Mesothelial cell of epicardium (in vitro differentiated cells): ENCODE data around the gene TGFB3. TPM values are rescaled to one million over a fixed set of nuclear protein-coding genes. Genes with fewer than 3 reads are reported as not detected.

ENCODE experiments used
- DNase-seq, 2 experiments: peaks; one replicate each; pipeline ENCODE4 v3.0.0; 2021; ENCODE audit warnings: low spot score in 2 of 2; ENCODE audit not compliant: unreplicated experiment in 2 of 2
- H3K27ac Mint-ChIP-seq: 2 replicates; pipeline ENCODE4 v1.8.0; 2021; ENCODE audit warnings: mixed read lengths
- H3K27me3 Mint-ChIP-seq: 2 replicates; pipeline ENCODE4 v1.8.0; 2021; ENCODE audit warnings: low read depth, mixed read lengths
- H3K36me3 Mint-ChIP-seq: 2 replicates; pipeline ENCODE4 v1.8.0; 2021; ENCODE audit warnings: mixed read lengths
- H3K4me1 Mint-ChIP-seq: 2 replicates; pipeline ENCODE4 v1.8.0; 2021; ENCODE audit warnings: mixed read lengths
- H3K4me3 Mint-ChIP-seq: 2 replicates; pipeline ENCODE4 v1.8.0; 2021; ENCODE audit warnings: mild to moderate bottlenecking, moderate library complexity, mixed read lengths
- H3K9me3 Mint-ChIP-seq: 2 replicates; pipeline ENCODE4 v1.8.0; 2021; ENCODE audit warnings: mixed read lengths
- CTCF ChIP-seq: fragments of 200-600 bp; sonication (generic); IDR thresholded peaks from one replicate; pipeline ENCODE4 v1.5.0; 2021; ENCODE audit warnings: antibody characterized with exemption; ENCODE audit not compliant: unreplicated experiment
- total RNA-seq: library from RNA; stranded (reverse); gene quantifications from 3 replicates; pipeline ENCODE4 v1.2.1, GENCODE V29; 2021

TGFB3 gene
- total RNA-seq, 1 donor from 2014 or later, result 62.0 TPM

- Mint-ChIP-seq H3K9me3 (no peaks in the 10 kb centered on the region), H3K27me3 (no peaks in the 10 kb centered on the region), H3K36me3 (peaks cover 8% of the 10 kb centered on the region), H3K4me3 (no peak overlapping the region), H3K27ac (no peak overlapping the region), H3K4me1 (peaks cover 64% of the 10 kb centered on the region)
- DNase-seq, result no peak
- TF ChIP-seq CTCF, result no peak
These were observed 4.2 kb downstream of the TGFB3 start for GRCh38 chr14:75977582-75977943.

DNA sequence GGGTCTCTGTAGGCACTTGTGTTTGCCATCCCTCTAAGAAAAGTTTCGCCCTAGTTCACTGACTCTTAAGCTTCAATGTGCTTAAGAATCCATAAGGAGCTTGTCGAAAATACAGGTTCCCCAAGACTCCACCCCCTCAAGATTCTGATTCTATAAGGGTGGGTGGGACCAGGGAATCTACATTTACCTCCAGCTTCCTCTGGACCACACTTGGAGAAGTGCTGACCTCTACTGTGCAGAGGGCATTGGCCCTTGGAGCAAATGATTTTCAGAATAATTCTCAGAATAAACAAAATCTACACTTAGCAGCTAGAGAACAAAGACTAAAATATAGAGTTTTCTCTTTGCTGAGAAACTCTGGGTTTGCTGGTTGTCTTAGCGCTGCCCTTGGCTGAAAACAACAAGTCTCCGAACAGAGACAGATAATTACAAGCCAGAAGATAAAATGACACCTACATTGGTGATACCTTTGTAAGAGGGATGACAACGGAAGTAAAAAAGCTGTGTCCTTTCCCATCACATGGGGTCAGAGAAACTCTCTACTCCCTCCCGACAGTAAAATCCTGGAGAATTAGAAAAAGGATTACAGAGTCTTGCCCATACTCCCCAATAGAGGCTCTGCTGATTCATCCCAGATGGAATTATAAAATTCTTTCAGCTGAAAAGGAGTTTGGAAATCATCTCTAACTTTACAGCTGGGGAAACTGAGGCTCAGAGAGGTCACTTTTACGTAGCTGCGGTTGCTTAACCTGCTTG, 4.8 kb downstream of the TGFB3 start:
- DNase-seq, result no peak
- Mint-ChIP-seq H3K9me3 (no peaks in the 10 kb centered on the region), H3K27me3 (no peaks in the 10 kb centered on the region), H3K27ac (peak overlapping the region; percentile 64), H3K4me1 (peaks cover 68% of the 10 kb centered on the region), H3K36me3 (peaks cover 8% of the 10 kb centered on the region), H3K4me3 (peak overlapping the region; percentile 2)
- TF ChIP-seq CTCF, result no peak

DNA sequence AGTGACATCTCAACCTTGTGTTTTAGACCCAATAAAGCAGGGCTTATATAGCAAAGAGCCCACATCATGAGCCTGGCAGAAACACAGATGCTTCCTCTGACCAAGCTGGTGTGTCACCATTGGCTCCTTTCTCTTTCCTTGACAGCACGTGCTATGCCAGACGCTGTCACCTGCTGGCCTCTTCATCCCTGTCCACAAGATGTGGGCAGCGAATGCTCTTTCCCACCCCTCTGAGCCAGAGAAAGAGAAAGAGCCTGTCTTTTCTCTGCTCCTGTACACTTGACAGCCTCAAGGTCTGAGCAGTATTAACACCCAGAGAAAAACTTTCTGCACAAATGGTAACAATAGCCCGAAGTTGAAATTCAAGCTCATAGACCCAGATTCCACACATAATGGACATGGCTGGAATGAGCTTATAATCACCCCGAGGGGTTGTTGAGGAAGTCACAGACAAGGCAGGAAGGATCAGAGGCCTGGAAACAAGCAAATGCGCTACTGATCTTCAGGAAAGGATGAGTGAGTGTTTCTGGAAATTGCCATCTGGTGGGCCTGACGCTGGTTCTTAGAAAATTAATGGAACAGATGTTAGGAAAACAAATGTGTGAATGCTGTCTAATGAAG, 8.9 kb downstream of the TGFB3 start:
- Mint-ChIP-seq H3K4me1 (peaks cover 30% of the 10 kb centered on the region), H3K9me3 (no peaks in the 10 kb centered on the region), H3K27me3 (no peaks in the 10 kb centered on the region), H3K27ac (peak overlapping the region; percentile 65), H3K4me3 (no peak overlapping the region), H3K36me3 (peaks cover 25% of the 10 kb centered on the region)
- TF ChIP-seq CTCF, result no peak
- DNase-seq, result no peak

DNA sequence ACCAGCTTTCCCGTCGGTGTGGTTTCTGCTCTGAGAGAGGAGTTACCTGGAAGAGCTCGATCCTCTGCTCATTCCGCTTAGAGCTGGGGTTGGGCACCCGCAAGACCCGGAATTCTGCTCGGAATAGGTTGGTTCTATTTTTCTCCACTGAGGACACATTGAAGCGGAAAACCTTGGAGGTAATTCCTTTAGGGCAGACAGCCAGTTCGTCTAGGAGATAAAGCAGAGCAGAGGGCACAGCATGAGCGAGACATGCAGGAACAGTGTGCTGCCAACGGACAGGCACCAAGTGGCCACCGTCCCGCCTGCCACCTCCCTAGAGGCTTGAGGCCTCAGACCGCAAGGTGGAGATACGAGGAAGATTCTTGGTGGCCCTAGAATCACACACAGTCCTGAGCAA, 10.3 kb downstream of the TGFB3 start:
- TF ChIP-seq CTCF, result no peak
- Mint-ChIP-seq H3K4me1 (peaks cover 17% of the 10 kb centered on the region), H3K9me3 (no peaks in the 10 kb centered on the region), H3K27me3 (no peaks in the 10 kb centered on the region), H3K27ac (no peak overlapping the region), H3K36me3 (peaks cover 34% of the 10 kb centered on the region), H3K4me3 (no peak overlapping the region)
- DNase-seq, result no peak

- Mint-ChIP-seq H3K4me1 (peaks cover 15% of the 10 kb centered on the region), H3K4me3 (no peak overlapping the region)
These were observed 10.8 kb downstream of the TGFB3 start for GRCh38 chr14:75970989-75971388.

More at GRCh38 chr14:75970989-75971388, 10.8 kb downstream of the TGFB3 start:
- DNase-seq, result no peak
- no peaks in the 10 kb centered on the region for H3K9me3 Mint-ChIP-seq
- TF ChIP-seq CTCF, result no peak
- H3K27me3 Mint-ChIP-seq, result no peaks in the 10 kb centered on the region
- H3K27ac Mint-ChIP-seq, result no peak overlapping the region
- H3K36me3 Mint-ChIP-seq, result peaks cover 39% of the 10 kb centered on the region
